AG09309 (cell line): Measurements from ENCODE around the gene PHYHIPL.

Experiments
- DNase-seq: peaks from one replicate; pipeline ENCODE4 v3.0.0-alpha.2; 2010; ENCODE audit warnings: low read depth
- H3K4me3 ChIP-seq: 2 replicates; pipeline ENCODE4 v1.5.1; 2011; ENCODE audit warnings: mild to moderate bottlenecking, low read depth, low read length, moderate library complexity; ENCODE audit not compliant: control insufficient read depth
- TF ChIP-seq, protein P1 (sequence below): IDR thresholded peaks from 2 replicates; pipeline ENCODE4 v1.5.1; 2011; ENCODE audit warnings: mild to moderate bottlenecking, low read depth, low read length, inconsistent platforms; ENCODE audit not compliant: insufficient read depth, control insufficient read depth; ENCODE audit errors: missing control alignments

PHYHIPL gene

DNA sequence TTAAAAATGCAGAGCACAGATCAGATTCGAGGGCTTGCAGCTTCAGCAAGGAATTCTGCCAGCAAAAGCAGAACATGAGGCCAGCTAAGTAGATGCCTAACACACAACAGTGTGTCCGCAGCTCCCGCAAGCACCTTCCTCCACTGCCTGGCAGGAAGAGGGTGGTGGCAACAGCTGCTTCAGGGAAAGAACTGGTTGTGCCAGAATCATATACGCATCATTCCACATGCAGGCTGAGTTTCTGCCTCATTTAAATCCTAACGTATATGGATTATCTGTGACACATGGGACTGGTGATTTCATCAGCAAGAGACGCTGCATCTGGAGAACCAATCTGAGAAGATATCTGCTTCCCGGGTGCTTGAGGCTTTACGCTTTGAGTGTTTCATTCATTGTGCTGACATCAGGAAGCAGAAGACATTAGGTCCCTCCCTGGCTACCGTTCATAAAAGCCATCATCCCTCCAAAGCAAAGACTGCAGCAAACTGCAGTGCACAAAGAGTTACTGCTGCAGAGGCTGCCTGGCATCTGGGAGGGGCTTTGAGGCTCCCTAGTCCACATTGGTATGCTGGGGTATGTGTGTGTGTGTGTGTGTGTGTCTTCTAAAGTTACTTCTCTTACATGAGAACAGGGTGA lies 107.1 kb downstream of the PHYHIPL start:
- TF ChIP-seq, protein P1, sequence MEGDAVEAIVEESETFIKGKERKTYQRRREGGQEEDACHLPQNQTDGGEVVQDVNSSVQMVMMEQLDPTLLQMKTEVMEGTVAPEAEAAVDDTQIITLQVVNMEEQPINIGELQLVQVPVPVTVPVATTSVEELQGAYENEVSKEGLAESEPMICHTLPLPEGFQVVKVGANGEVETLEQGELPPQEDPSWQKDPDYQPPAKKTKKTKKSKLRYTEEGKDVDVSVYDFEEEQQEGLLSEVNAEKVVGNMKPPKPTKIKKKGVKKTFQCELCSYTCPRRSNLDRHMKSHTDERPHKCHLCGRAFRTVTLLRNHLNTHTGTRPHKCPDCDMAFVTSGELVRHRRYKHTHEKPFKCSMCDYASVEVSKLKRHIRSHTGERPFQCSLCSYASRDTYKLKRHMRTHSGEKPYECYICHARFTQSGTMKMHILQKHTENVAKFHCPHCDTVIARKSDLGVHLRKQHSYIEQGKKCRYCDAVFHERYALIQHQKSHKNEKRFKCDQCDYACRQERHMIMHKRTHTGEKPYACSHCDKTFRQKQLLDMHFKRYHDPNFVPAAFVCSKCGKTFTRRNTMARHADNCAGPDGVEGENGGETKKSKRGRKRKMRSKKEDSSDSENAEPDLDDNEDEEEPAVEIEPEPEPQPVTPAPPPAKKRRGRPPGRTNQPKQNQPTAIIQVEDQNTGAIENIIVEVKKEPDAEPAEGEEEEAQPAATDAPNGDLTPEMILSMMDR = no peak
- no peak overlapping the region for H3K4me3 ChIP-seq
- DNase-seq = no peak

DNA sequence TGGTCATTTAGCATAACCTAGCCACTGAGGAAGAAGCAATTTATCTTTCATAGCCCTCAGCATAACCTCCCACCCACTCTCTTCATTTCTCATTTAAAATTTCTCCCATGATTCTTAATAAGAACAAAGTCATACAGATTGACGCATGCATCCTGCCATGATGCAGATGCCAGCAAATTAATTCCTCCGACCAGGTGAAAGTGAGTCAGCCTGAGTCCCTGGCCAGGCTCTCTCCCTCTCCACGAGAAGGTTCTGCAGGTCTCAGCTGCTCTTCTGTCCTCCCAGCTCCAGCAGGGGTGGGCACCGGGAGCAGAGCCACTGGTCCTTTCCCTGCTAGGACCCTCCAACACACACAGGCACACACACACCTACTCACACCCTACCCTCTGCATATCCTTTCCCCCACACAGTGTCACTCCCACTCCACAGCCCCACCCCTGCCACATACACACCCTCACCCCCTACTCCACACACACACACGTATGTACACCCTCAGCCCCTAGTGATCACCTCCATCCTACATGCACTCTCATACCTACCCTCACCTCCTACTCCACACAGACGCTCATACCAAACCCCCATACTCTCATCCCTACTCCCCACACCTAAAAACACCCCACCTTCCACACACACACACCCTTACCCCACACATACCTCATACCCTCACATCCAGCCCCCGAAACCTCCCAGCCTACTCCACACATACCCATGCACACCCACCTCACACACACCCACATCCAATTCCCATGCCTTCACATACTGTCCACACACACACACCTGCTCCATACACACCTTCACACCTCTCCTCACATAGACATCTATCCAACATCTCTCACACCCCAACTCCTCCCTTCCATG lies 107.9 kb downstream of the PHYHIPL start:
- no peak for DNase-seq
- no peak overlapping the region for H3K4me3 ChIP-seq
- TF ChIP-seq, protein P1 = no peak

DNA sequence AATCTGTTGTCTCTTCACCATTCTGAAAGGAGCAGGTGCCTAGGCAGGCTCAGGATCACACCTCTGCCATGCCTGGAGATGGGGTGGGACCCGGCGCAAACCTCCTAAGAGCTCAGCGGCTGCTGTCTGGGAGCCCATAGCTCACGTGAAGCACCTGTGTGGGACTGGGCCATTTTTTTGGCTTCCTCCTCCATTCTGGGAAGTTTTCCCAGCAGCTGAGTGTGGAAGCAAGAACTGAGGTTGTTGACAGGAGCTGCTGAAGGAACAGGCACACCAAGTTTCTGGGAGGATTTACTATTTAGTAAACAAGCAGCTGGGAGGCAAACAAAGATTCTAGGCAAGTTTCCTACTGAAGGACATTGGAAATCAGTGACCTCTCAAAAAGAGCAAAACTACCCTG lies 108.6 kb downstream of the PHYHIPL start:
- no peak for DNase-seq
- TF ChIP-seq, protein P1 = no peak
- no peak overlapping the region for H3K4me3 ChIP-seq

DNA sequence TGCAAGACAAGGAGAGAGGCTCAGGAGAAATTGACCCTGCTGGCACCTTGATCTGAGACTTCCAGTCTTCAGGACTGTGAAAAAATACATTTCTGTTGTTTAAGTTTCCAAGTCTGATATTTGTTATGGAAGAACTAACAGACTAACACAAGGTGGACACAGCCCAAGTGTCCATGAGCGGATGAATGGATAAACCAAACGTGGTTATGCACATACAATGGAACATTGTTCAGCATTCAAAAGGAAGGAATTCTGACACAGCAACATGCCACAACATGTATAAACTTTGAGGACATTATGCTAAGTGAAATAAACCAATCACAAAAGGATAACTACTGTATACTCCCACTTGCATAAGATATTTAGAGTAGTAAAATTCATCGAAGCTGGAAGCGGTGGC lies 109.4 kb downstream of the PHYHIPL start:
- no peak for DNase-seq
- H3K4me3 ChIP-seq = no peak overlapping the region
- TF ChIP-seq, protein P1 = no peak

DNA sequence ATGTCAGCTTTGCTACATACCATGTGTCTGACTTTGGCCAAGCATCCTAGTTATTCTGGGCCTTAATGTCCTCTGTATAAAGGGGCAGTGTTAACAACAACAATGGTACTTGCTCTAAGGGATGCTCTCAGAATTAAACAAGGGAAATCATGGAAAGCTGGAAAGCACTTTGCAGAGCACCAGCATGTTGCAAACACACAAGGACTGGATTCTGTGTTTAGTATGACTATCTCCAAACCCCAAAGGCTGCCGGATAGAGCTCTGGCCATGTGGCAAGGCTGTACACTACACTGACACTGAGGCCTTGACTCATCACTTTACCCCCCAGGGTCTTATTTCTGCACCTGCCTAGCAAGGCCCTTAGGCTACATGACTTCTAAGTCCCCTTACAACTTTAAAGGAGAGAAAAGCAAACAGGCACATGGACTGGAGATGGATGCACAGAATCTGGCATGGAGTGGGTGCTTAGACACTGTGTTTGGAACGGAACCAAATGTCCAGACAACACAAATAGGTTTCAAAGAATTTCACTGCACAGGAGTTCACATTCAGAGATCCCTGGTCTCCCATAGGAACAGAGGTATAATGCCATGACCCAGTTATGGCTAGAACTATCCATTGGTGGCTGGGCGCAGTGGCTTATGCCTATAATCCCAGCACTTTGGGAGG lies 111.3 kb downstream of the PHYHIPL start:
- TF ChIP-seq, protein P1 = no peak
- H3K4me3 ChIP-seq = no peak overlapping the region
- DNase-seq = no peak

DNA sequence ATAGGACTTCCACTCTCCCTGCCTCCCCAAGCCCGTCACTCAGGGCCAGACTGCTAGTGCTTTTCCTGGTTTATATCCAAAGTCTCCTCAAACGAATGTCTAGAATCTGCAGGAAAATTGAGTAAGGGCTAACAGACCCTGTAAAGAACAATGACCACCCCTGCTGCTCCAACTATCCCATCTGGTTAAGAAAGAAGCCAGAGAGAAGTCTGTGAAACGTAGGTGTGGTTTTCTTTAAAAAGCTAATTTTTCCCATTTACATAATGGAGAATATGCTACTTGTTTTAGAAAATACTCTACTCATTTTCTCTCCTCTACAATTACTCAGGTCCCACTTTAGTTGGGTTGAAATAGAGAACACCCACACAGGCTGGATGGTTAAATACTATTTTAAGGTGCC lies 113.4 kb downstream of the PHYHIPL start:
- no peak for DNase-seq
- TF ChIP-seq, protein P1 = no peak

More for the DNA sequence above, 113.4 kb downstream of the PHYHIPL start:
- H3K4me3 ChIP-seq = no peak overlapping the region
